Fibroblast of skin of right quadriceps (primary cell): ENCODE data around the gene GRAMD1B.
A peak's percentile ranks its signal among the peaks of the same experiment; 100 is the strongest.

ENCODE experiments used
- DNase-seq: peaks from one replicate; pipeline ENCODE4 v3.0.0-alpha.2; 2013

The GRAMD1B gene

GRCh38 chr11:123575441-123575840 lies 145.4 kb downstream of the GRAMD1B start:
- no peak for DNase-seq

DNA sequence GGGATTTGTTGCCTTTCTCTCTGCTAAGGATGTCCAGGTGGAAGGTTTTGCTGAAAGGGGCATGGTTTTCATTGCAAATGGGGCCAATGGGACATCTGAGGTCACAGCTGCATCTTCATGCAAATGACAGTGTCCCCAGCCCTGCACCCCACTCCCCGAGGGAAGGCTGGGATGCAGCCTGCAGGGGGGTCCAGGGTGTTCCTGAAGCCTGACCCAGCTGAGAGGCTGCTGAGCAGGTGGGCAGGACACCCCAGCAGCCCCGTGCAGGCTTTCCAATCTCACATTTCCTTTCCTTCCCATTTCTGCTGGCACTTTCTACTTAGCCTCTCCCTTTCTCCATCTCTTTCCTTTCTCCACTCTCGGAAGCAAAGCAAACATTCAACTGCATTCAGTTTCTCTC lies 146.0 kb downstream of the GRAMD1B start:
- no peak for DNase-seq

DNA sequence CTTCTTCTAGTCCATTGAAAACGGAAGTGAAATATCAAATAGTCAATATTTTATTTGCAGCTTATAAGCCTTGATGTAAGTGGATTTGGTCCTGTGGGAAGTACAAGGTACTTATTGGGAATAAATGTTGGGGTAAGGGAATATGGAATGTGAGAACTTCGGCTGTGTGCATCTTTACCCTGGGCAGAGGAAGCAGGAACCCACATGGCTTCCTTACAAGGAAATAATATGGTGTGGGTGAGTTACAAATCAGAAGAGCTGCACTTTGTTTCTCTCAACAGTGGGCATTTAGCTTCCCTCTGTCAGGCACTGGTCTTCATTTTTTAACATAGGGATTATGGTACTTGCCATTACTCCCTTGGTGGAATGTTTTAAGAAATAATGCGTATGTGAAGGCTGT lies 146.4 kb downstream of the GRAMD1B start:
- no peak for DNase-seq

- peak; percentile 35 for DNase-seq
Observed at GRCh38 chr11:123577081-123577598, 147.1 kb downstream of the GRAMD1B start.

DNA sequence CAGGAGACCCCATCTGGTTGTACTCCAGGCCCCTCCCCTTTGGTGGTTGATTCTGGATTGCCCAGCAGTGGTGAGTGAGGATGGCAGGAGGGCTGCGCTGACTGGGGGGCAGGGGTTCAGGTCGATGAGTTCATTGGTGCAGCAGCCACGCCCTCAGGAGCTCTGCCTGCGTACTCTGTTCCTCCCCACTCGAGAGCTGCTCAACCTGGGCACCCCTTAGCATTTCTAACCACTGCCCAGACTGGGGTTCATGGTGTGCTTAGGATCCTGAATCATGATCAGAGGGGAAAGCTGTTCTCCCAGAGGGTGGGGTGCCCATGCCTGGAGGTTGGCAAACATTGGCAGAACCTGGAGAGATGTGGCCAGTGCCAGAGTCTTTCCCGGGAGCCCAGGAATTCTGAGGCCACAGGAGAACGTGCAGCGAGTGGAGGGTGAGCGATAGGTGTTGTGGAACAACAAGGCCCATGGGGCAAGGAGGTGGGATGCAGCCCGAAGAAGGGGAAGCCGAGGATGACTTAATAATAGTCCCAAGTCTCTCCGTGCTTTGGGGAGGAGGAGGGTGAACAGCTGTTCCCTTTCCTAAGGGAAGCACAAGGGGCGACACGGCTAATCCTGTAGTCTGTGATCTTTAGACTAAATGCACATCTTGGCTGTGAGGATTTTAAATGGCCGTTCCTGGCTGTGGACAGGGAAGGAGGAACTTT lies 148.9 kb downstream of the GRAMD1B start:
- DNase-seq: no peak

- no peak for DNase-seq
Observed at GRCh38 chr11:123579482-123579812, 149.4 kb downstream of the GRAMD1B start.

GRCh38 chr11:123580137-123580536 lies 150.1 kb downstream of the GRAMD1B start:
- no peak for DNase-seq

GRCh38 chr11:123580557-123581275 lies 150.6 kb downstream of the GRAMD1B start:
- peak; percentile 35 for DNase-seq

DNA sequence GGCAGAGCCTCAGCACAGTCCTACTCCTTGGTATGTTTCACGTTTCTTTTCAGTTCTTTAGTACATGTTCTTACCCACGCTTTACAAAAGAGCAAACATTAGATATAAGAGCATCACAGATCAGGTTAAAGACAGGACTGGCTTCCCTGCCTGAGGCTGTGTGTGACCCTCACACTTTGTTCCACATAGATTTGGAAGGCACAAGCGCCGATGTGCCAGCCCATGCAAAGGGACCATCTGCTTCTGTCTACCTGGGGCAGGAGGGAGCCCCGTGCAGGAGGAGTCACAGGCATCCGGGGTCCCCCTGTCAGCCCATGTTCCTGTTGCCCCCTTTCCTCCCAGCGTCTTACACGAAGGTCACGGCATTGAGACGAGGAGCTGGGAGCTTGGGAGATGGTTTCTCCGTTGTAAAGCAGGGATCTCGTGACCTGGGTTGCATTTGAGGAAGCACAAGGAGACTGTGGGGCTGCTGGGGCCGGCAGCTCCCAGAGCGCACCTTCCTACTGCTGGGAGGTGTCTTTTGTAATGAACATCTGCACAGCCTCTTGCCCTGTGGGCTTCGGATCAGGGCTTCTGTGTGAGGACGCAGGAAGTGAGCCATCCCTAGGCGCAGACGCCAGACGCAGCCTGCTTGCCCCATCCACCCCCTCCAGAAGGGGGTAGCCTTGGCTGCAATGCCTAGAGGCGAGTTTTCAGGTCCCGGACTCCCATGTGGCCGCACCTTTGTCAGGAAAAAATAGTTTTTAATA lies 151.8 kb downstream of the GRAMD1B start:
- no peak for DNase-seq

GRCh38 chr11:123582992-123583504 lies 153.0 kb downstream of the GRAMD1B start:
- no peak for DNase-seq

- no peak for DNase-seq
Observed at GRCh38 chr11:123584186-123584585, 154.1 kb downstream of the GRAMD1B start.

DNA sequence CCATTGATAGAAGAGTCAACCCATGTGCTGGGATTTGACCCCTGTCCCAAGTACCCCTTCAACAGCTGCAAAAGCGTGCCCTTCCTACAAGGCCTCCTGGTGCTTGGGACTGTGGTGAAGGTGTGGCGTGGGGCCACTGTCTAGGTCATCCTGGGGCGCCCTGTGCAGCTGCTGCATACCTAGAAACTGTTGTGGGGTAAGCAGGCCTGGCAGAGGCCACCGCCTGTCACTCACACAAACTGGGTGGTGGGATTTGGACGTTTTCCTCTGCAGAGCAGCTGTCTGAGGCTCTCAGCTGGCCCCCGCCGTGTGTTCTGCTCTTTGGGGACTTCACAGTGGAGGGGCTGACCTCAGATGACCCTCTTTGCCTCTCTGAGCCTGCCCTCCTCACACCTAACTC lies 154.7 kb downstream of the GRAMD1B start:
- no peak for DNase-seq

DNA sequence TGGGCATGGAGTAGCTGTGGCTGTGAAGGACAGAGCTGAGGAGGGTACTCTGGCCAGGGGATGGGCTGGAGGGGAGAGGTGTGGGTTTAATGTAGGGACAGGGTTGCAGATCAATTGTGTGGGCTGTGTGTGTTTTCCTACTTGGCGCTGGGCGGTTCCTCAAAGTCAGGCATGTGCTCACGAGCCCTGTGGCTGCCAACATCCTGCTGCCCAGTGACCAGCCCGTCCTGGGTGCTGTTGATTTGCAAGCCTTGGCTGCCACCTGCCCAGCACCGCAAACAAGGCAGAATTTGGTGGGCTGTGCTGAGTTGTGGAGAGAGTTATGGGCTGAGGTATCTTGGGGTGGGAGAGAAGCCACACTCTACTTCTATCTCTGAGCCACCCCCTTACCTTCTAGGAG lies 155.1 kb downstream of the GRAMD1B start:
- DNase-seq: no peak

- no peak for DNase-seq
Observed at GRCh38 chr11:123585706-123586105, 155.6 kb downstream of the GRAMD1B start.

- DNase-seq: no peak
Observed at GRCh38 chr11:123586568-123586967, 156.5 kb downstream of the GRAMD1B start.

DNA sequence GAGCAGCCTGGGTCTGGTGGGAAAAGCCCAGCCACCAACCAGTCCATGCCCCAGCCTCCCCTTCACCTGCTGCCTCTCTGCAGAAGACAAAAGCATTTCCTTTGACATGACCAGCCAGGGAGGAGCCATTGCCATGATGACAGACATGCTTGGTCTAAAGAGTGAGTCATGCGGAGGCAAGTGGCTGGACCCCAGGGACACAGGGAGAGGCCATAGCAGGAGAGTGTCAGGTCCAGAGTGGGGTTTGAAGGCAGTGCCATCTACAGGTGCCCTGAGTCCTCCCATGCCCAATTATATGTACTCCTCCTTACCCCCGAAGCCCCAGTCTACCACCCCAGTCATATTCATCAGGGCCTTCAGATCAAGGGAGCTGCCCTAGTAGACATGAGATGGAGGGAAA lies 157.0 kb downstream of the GRAMD1B start:
- peak; percentile 9 for DNase-seq

DNA sequence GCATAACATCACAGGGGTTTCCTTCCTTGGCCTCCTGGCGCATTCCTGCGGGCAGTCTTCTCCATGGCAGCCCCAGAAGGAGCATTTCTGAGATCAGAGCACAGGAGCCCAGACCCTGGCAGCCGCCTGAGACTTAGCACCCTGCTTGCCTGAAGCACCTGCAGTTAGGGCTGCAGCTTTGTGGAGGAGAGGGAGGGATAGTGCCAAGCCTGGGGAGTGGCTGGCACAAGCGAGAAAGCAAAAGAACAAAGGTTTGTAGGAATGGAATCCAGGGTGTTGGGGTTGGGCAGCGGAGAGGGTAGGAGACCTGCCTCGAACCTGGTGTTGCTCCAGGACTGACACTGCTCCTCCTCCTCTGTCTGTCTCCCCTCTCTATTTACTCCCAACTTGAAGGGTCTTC lies 157.5 kb downstream of the GRAMD1B start:
- no peak for DNase-seq

DNA sequence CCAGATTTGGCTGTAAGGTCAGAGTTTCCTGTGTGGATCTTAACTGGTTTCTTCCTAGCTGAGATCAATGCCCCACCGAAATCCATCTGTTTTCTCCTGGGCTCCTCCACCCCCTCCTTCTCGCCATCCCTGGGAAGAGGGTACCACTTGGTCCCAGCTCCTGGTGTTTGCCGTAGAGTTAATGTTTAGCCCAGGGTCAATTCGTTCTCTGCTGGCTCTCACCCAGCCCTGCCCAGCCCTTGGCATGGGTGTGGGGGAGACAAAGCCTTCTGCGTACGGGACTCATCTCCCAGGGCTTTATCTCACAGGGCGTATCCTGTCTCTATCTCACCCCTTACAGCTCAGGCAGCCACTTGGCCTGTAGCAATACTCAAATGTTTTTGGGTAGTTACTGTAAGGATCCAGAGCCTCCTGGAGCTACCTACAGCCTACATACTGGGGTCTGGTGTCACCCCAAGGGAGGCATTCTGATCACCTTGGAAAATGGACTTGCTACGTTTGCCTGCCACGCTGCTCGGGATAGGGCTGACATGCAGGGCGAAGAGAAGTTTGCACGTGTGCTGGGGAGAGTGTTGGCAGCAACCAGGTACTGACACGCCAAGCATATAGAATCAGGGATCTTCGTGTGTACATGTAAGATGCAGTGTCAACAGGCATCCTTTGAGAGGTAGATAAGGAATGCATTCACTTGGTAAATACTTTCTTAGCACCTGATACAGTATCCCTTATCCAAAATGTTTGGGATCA lies 158.2 kb downstream of the GRAMD1B start:
- no peak for DNase-seq

DNA sequence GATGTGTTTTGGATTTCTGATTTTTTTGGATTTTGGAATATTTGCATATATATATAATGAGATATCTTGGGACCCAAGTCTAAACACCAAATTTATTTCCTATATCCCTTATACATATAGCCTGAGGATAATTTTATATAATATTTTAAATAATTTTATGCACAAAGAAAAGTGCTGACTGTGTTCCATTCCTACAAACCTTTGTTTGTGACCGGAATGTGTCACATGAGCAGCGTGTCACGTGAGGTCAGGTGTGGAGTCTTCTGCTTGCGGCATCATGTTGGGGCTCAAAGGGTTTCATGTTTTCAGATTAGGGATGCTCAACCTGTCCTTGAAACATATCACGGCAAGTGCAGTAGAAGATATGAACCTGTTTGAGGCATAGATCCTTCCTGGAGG lies 158.8 kb downstream of the GRAMD1B start:
- DNase-seq: no peak

DNA sequence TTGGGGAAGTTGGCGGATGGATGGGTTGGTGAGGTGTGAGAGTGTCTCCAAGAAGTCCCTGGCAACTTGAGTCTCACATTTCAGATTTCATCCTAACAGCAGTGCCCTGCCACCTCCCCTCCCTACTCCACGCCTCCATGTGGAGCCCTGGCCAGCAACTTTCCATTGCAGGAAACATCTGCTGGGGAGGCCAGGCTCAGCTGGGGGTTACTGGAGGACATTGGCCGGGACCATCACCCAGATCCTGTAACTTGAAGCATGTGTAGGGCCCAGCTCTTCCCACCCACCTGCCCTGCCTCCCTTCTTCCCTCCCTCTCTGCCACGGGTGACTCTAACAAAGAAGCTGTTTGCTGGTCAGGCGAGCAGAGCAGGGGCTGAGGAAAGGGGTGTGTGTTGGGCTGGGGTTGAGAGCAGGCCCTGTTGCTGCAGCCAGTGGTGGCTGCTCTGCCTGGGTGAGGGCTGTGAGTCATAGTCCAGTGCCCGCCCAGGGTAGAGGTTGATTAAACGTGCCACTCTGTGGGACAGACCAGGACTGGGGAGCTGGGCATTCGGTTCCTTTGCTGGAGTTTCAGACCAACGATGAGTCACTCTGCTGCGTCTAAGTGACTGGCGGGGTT lies 160.3 kb downstream of the GRAMD1B start:
- peak; percentile 17 for DNase-seq

DNA sequence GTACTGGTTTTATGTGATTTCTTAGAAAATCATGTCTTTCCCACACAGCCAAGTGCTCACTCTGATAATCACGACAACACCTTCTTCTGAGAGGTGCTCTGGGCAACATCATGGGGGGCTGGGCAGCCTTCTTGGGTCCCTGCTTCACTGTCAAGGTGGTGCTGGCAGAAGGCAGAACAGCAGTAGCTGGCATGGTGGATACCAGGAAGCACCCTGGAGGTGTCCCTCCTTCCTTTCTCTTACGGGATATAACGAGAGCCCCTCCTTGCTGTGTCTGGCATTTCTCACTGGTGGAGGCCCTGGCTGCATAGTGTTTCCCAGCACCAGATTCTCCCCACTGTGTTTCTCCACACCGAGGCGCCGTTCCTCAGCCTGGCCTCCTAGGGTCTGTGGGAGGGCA lies 163.5 kb downstream of the GRAMD1B start:
- DNase-seq: no peak

DNA sequence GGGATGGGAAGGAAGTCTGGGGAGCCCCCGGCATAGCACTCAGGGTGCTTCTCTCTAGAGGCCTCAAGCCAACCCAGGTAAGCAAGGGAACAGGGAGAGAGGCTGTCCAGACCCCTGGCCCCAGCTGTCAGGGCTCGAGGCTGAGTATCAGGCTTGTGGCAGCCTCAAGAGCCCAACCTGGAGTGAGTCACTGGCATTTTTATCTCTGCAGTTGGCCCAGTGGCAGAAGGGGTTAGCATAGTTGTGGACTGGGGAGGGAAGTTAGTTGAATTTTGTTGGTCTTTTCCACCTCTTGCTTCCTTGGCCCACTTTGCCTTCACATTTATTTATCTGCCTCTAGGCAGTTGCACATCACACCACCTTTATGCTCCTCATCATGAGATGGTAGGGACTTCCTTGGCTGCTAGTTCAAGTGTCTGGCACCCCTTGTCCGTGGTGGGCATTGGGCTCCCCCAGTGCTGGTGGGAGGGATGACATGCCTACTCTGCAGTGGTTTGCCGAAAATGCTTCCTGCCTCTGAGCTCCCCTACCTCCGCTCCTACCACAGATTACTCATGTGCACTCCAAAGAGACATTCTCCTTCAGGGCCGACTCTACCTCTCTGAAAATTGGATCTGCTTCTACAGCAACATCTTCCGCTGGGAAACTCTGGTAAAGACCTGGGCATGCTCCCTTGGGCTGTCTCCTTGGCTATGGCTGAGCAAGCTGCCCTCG lies 164.3 kb downstream of the GRAMD1B start:
- DNase-seq: no peak
